HCT116 (cell line): ENCODE results near the gene SNX8. TPM values are rescaled to one million over a fixed set of nuclear protein-coding genes. Genes with fewer than 3 reads are reported as not detected.

Source experiments
- ATAC-seq: fragments of 200-7000 bp; cut with Tn5 transposase; 2 replicates; pipeline ENCODE4 v1.9.1; 2020; ENCODE audit warnings: mild to moderate bottlenecking, moderate library complexity
- BruUV-seq: library from RNA; stranded (reverse); fragments of 400-500 nt; replicated peaks from 2 replicates; lab custom pipeline; 2021; lab: Mats Ljungman, UMichigan
- CTCF ChIA-PET: fragments of 300-600 bp; sonication (Branson Sonifier 250); formaldehyde crosslinking; loops from one replicate; lab custom pipeline; 2021; ENCODE audit warnings: antibody characterized with exemption; lab: Charles Lee
- POLR2A ChIA-PET: fragments of 300-600, 350-600 bp; sonication (Branson Sonifier 250); formaldehyde crosslinking; loops from one replicate; lab custom pipeline; 2021; ENCODE audit warnings: antibody characterized with exemption; lab: Charles Lee
- RAD21 ChIA-PET, 2 experiments: fragments of 300-600 bp; sonication (Branson Sonifier 250); formaldehyde crosslinking; loops; one replicate each; lab custom pipeline; 2023; ENCODE audit warnings: low total read pairs in 2 of 2; ENCODE audit not compliant: uncharacterized antibody in 2 of 2, unreplicated experiment in 2 of 2, low non-redundant PET in 1 of 2; lab: Charles Lee
- DNase-seq: peaks from one replicate; pipeline ENCODE4 v3.0.0-alpha.2; 2010; ENCODE audit warnings: low read depth, low spot score
- H2AFZ ChIP-seq: fragments of 200-600 bp; shearing (Covaris generic), sonication (generic); 2 replicates; pipeline ENCODE4 v1.6.1; 2017; ENCODE audit warnings: low read depth, mixed run types, mixed read lengths, antibody characterized with exemption, low read length; ENCODE audit not compliant: poor library complexity, severe bottlenecking
- H3K27ac ChIP-seq: 2 replicates; pipeline ENCODE4 v1.5.1; 2012; ENCODE audit warnings: low read depth, low read length
- H3K27me3 ChIP-seq: fragments of 200-600 bp; sonication (generic); 2 replicates; pipeline ENCODE4 v1.6.1; 2016; ENCODE audit warnings: mixed run types, low read length, mixed read lengths; ENCODE audit not compliant: insufficient read depth
- H3K36me3 ChIP-seq, 2 experiments: fragments of 200-500 bp in 1 of 2; fragments of 200-600 bp in 1 of 2; sonication (Bioruptor generic) in 1 of 2; sonication (generic) in 1 of 2; 2 replicates each; pipeline versions ENCODE4 v1.5.1 to v1.6.1; 2014 to 2016; ENCODE audit warnings: low read length in 2 of 2, inconsistent platforms in 1 of 2, mixed read lengths in 1 of 2, mixed run types in 1 of 2; ENCODE audit not compliant: insufficient read depth in 2 of 2, control insufficient read depth in 1 of 2
- H3K4me1 ChIP-seq, 2 experiments: fragments of 200-600 bp in 1 of 2; sonication (generic) in 1 of 2; 2 replicates each; pipeline versions ENCODE4 v1.5.1 to v1.6.1; 2012 to 2017; ENCODE audit warnings: low read length in 2 of 2, inconsistent platforms in 1 of 2, mild to moderate bottlenecking in 1 of 2, mixed read lengths in 1 of 2, mixed run types in 1 of 2, moderate library complexity in 1 of 2; ENCODE audit not compliant: insufficient read depth in 2 of 2, control insufficient read depth in 1 of 2
- H3K4me2 ChIP-seq: fragments of 200-600 bp; sonication (generic); 2 replicates; pipeline ENCODE4 v1.6.1; 2017; ENCODE audit warnings: mixed run types, low read length, mixed read lengths
- H3K4me3 ChIP-seq, 2 experiments: fragments of 200-600 bp in 1 of 2; sonication (generic) in 1 of 2; replicated peaks in 1 of 2; 2 replicates each; pipeline ENCODE4 v1.5.1; 2011 to 2016; ENCODE audit warnings: low read length in 2 of 2, control low read depth in 1 of 2, low read depth in 1 of 2, mild to moderate bottlenecking in 1 of 2, mixed read lengths in 1 of 2, mixed run types in 1 of 2
- H3K79me2 ChIP-seq: fragments of 200-600 bp; sonication (generic); 2 replicates; pipeline ENCODE4 v1.6.1; 2017; ENCODE audit warnings: mild to moderate bottlenecking, mixed run types, low read length, moderate library complexity, mixed read lengths; ENCODE audit not compliant: insufficient read depth
- H3K9ac ChIP-seq: fragments of 200-600 bp; sonication (generic); 2 replicates; pipeline ENCODE4 v1.6.1; 2016; ENCODE audit warnings: low read length, mixed read lengths
- H3K9me2 ChIP-seq: fragments of 200-600 bp; sonication (generic), shearing (Covaris generic); 2 replicates; pipeline ENCODE4 v1.6.1; 2017; ENCODE audit warnings: mixed run types, mild to moderate bottlenecking, moderate library complexity; ENCODE audit not compliant: insufficient read depth
- H3K9me3 ChIP-seq, 2 experiments: fragments of 200-500 bp in 1 of 2; fragments of 200-600 bp in 1 of 2; sonication (Bioruptor generic) in 1 of 2; sonication (generic) in 1 of 2; 2 replicates each; pipeline ENCODE4 v1.6.1; 2014 to 2017; ENCODE audit warnings: low read length in 2 of 2, mixed read lengths in 2 of 2, inconsistent platforms in 1 of 2, low read depth in 1 of 2, mild to moderate bottlenecking in 1 of 2, mixed run types in 1 of 2, moderate library complexity in 1 of 2; ENCODE audit not compliant: control insufficient read depth in 1 of 2, insufficient read depth in 1 of 2
- H4K20me1 ChIP-seq: fragments of 200-600 bp; sonication (generic), shearing (Covaris generic); 2 replicates; pipeline ENCODE4 v1.6.1; 2017; ENCODE audit warnings: mixed run types, mild to moderate bottlenecking, moderate library complexity; ENCODE audit not compliant: insufficient read depth
- ATF3 ChIP-seq: IDR thresholded peaks from 2 replicates; pipeline ENCODE4 v1.6.1; 2012
- CEBPB ChIP-seq: IDR thresholded peaks from 2 replicates; pipeline ENCODE4 v1.6.1; 2012; ENCODE audit warnings: low read depth
- CTCF ChIP-seq, 3 experiments: fragments of 200-600 bp in 1 of 3; sonication (generic) in 1 of 3; IDR thresholded peaks in 2 of 3; conservative IDR thresholded peaks in 1 of 3; 2 replicates each; pipeline ENCODE4 v1.5.1; 2012 to 2017; ENCODE audit warnings: low read depth in 2 of 3, low read length in 2 of 3, antibody characterized with exemption in 1 of 3, borderline replicate concordance in 1 of 3, control low read depth in 1 of 3, mild to moderate bottlenecking in 1 of 3, mixed read lengths in 1 of 3, mixed run types in 1 of 3, moderate library complexity in 1 of 3; ENCODE audit not compliant: insufficient read depth in 1 of 3
- EGR1 ChIP-seq: IDR thresholded peaks from 2 replicates; pipeline ENCODE4 v1.6.1; 2012; ENCODE audit warnings: low read depth
- EZH2 ChIP-seq: fragments of 200-600 bp; sonication (generic); IDR thresholded peaks from 2 replicates; pipeline ENCODE4 v1.6.1; 2017; ENCODE audit warnings: antibody characterized with exemption, mixed run types
- EZH2phosphoT487 ChIP-seq: fragments of 200-600 bp; IDR thresholded peaks from 2 replicates; pipeline ENCODE4 v1.6.1; 2018; ENCODE audit warnings: antibody characterized with exemption, borderline replicate concordance
- FOSL1 ChIP-seq: IDR thresholded peaks from 2 replicates; pipeline ENCODE4 v1.6.1; 2012; ENCODE audit warnings: low read depth
- JUND ChIP-seq: IDR thresholded peaks from 2 replicates; pipeline ENCODE4 v1.6.1; 2012
- MAX ChIP-seq: IDR thresholded peaks from 2 replicates; pipeline ENCODE4 v1.6.1; 2012
- POLR2A ChIP-seq: IDR thresholded peaks from 2 replicates; pipeline ENCODE4 v1.7.0; 2011; ENCODE audit warnings: borderline replicate concordance; ENCODE audit not compliant: insufficient read depth, insufficient read length; ENCODE audit errors: extremely low read depth
- POLR2AphosphoS5 ChIP-seq: IDR thresholded peaks from 2 replicates; pipeline ENCODE4 v1.6.1; 2011; ENCODE audit warnings: mild to moderate bottlenecking, low read depth, low read length, moderate library complexity
- RAD21 ChIP-seq: IDR thresholded peaks from 2 replicates; pipeline ENCODE4 v1.6.1; 2012; ENCODE audit warnings: low read depth, mild to moderate bottlenecking
- SIN3A ChIP-seq: IDR thresholded peaks from 2 replicates; pipeline ENCODE4 v1.6.1; 2012; ENCODE audit warnings: low read depth
- SP1 ChIP-seq: IDR thresholded peaks from 2 replicates; pipeline ENCODE4 v1.6.1; 2012; ENCODE audit warnings: low read depth
- SRF ChIP-seq: IDR thresholded peaks from 2 replicates; pipeline ENCODE4 v1.6.1; 2012; ENCODE audit warnings: low read depth
- YY1 ChIP-seq: IDR thresholded peaks from 2 replicates; pipeline ENCODE4 v1.6.1; 2011; ENCODE audit warnings: low read length, low read depth, moderate library complexity, mild to moderate bottlenecking; ENCODE audit not compliant: insufficient replicate concordance; ENCODE audit errors: extremely low read depth
- ZBTB33 ChIP-seq: IDR thresholded peaks from 2 replicates; pipeline ENCODE4 v1.6.1; 2011; ENCODE audit warnings: mild to moderate bottlenecking, low read length, moderate library complexity; ENCODE audit not compliant: insufficient replicate concordance; ENCODE audit errors: extremely low read depth
- ZFX ChIP-seq: fragments of 450-650 bp; IDR thresholded peaks from 2 replicates; pipeline ENCODE4 v1.6.1; 2017
- ZNF274 ChIP-seq: fragments of 200-500 bp; sonication (Bioruptor generic); IDR thresholded peaks from 2 replicates; pipeline ENCODE4 v1.6.1; 2014; ENCODE audit warnings: mild to moderate bottlenecking, low read depth, low read length, inconsistent platforms
- intact Hi-C: fragments of 100-400 bp; cut with micrococcal nuclease; formaldehyde crosslinking; loops from 2 replicates; pipeline ENCODE4 v1.10.0; 2022
- total RNA-seq: library from RNA; stranded (reverse); gene quantifications from one replicate; pipeline ENCODE4 v1.2.1, GENCODE V29; 2021; ENCODE audit not compliant: unreplicated experiment

Gene SNX8
- total RNA-seq, 1 experiment from 2014 or later: 41.7 TPM

- Histone ChIP-seq H3K27me3 (no peaks in the 10 kb centered on the region), H3K9ac (no peak overlapping the region), H4K20me1 (no peaks in the 10 kb centered on the region), H3K9me2 (no peaks in the 10 kb centered on the region), H3K27ac (no peak overlapping the region), H3K4me3 (no peak overlapping the region), H3K4me1 (peaks cover 11 to 16% of the 10 kb centered on the region in 2 experiments), H3K4me2 (peak overlapping the region; percentile 74; the same call in 1 of the 2 replicates), H3K79me2 (peaks cover 77% of the 10 kb centered on the region), H3K36me3 (peaks cover 12 to 34% of the 10 kb centered on the region in 2 experiments; a peak in 3 of 4 replicates), H3K9me3 (no peaks in the 10 kb centered on the region), H2AFZ (no peak overlapping the region)
- BruUV-seq: no TSS peak
- no peak for DNase-seq
- RAD21 ChIA-PET: no interaction called here
- intact Hi-C loops: no loop called here
- POLR2A ChIA-PET: no interaction called here
- CTCF ChIA-PET: no interaction called here
- TF ChIP-seq EZH2 (no peak), SIN3A (no peak), EGR1 (no peak), ZFX (no peak), ZNF274 (no peak), ZBTB33 (no peak), FOSL1 (no peak), SP1 (no peak)
- TF ChIP-seq, all 23 proteins: peak for 0
- no peak for ATAC-seq
These were observed 83.4 kb downstream of the SNX8 start for GRCh38 chr7:2230882-2231281.

- Histone ChIP-seq H4K20me1 (no peaks in the 10 kb centered on the region), H2AFZ (no peak overlapping the region), H3K9ac (no peak overlapping the region), H3K27ac (no peak overlapping the region), H3K36me3 (peaks cover 8 to 33% of the 10 kb centered on the region in 2 experiments; a peak in 3 of 4 replicates), H3K27me3 (no peaks in the 10 kb centered on the region), H3K9me2 (no peaks in the 10 kb centered on the region), H3K9me3 (no peaks in the 10 kb centered on the region), H3K4me3 (no peak overlapping the region), H3K79me2 (peaks cover 77% of the 10 kb centered on the region), H3K4me2 (no peak overlapping the region), H3K4me1 (peaks cover 11 to 22% of the 10 kb centered on the region in 2 experiments)
- BruUV-seq: no TSS peak
- RAD21 ChIA-PET: no interaction called here
- ATAC-seq: no peak
- DNase-seq: no peak
- intact Hi-C loops: no loop called here
- POLR2A ChIA-PET: no interaction called here
- CTCF ChIA-PET: no interaction called here
- TF ChIP-seq POLR2A: no peak
- TF ChIP-seq POLR2AphosphoS5: no peak
- no peak for TF ChIP-seq EGR1
- TF ChIP-seq EZH2phosphoT487: no peak
- TF ChIP-seq SP1: no peak
- TF ChIP-seq JUND: no peak
- no peak for TF ChIP-seq CTCF (IDR thresholded peaks at IDR 0.05 in 2 of 3, conservative IDR thresholded peaks at IDR 0.05 in 1 of 3; ENCODE audit: borderline replicate concordance in 1 of 3, insufficient read depth in 1 of 3, low read depth in 2 of 3, low read length in 2 of 3)
- TF ChIP-seq YY1: no peak
- no peak for TF ChIP-seq CEBPB
- TF ChIP-seq FOSL1: no peak
- no peak for TF ChIP-seq RAD21
- TF ChIP-seq ATF3: no peak
- no peak for TF ChIP-seq SRF
- TF ChIP-seq EZH2: no peak
- TF ChIP-seq MAX: no peak
These were observed 84.0 kb downstream of the SNX8 start for GRCh38 chr7:2230226-2230625.
